CD1c-positive myeloid dendritic cell (primary cell): ENCODE results near the gene FBXW11.
"Not testable (repeated sequence)": the region's sequence is repeated elsewhere in the genome, so short reads cannot be mapped to it uniquely, and the experiment has no call there.

ENCODE experiments used
- DNase-seq: peaks from one replicate; pipeline ENCODE4 v3.0.0-alpha.2; 2016; ENCODE audit errors: extremely low spot score

Gene FBXW11

GRCh38 chr5:172020110-172020786 is 13.8 kb upstream of the FBXW11 start:
- DNase-seq = not testable (repeated sequence)

GRCh38 chr5:172015346-172015745 is 8.9 kb upstream of the FBXW11 start:
- no peak for DNase-seq

GRCh38 chr5:172010278-172010677 is 3.8 kb upstream of the FBXW11 start:
- no peak for DNase-seq

- DNase-seq = no peak
These were observed 3.3 kb upstream of the FBXW11 start for GRCh38 chr5:172009536-172010270.

- no peak for DNase-seq
These were observed 2.3 kb upstream of the FBXW11 start for GRCh38 chr5:172008689-172009141.

GRCh38 chr5:172008111-172008455 is 1.6 kb upstream of the FBXW11 start:
- DNase-seq = no peak

GRCh38 chr5:172007175-172008110 is 1.0 kb upstream of the FBXW11 start:
- peak; percentile 53 for DNase-seq

- DNase-seq = no peak
These were observed 624 bp downstream of the FBXW11 start for GRCh38 chr5:172005708-172006320.

- peak; percentile 68 for DNase-seq
These were observed 1.6 kb downstream of the FBXW11 start for GRCh38 chr5:172004824-172005237.

- no peak for DNase-seq
These were observed 2.7 kb downstream of the FBXW11 start for GRCh38 chr5:172003746-172004145.

- DNase-seq = peak; percentile 29
These were observed 3.5 kb downstream of the FBXW11 start for GRCh38 chr5:172002840-172003512.

GRCh38 chr5:172002310-172002709 is 4.1 kb downstream of the FBXW11 start:
- no peak for DNase-seq

GRCh38 chr5:171999877-172000276 is 6.6 kb downstream of the FBXW11 start:
- peak; percentile 21 for DNase-seq

- DNase-seq = no peak
These were observed 7.3 kb downstream of the FBXW11 start for GRCh38 chr5:171999100-171999499.

GRCh38 chr5:171997011-171997410 is 9.4 kb downstream of the FBXW11 start:
- DNase-seq = no peak

- DNase-seq = no peak
These were observed 13.6 kb downstream of the FBXW11 start for GRCh38 chr5:171992813-171993212.

- no peak for DNase-seq
These were observed 14.1 kb downstream of the FBXW11 start for GRCh38 chr5:171992305-171992704.

GRCh38 chr5:171990713-171991015 is 15.8 kb downstream of the FBXW11 start:
- DNase-seq = no peak

GRCh38 chr5:171989946-171990712 is 16.3 kb downstream of the FBXW11 start:
- no peak for DNase-seq

- no peak for DNase-seq
These were observed 17.2 kb downstream of the FBXW11 start for GRCh38 chr5:171989276-171989675.

GRCh38 chr5:171986772-171987171 is 19.7 kb downstream of the FBXW11 start:
- no peak for DNase-seq
